PC-3 (cell line): ENCODE measurements around the gene ERRFI1. TPM values are rescaled to one million over a fixed set of nuclear protein-coding genes. Genes with fewer than 3 reads are reported as not detected.
A peak's percentile ranks its signal among the peaks of the same experiment; 100 is the strongest.

Experiments
- ATAC-seq: fragments of 200-7000 bp; cut with Tn5 transposase; 2 replicates; pipeline ENCODE4 v1.9.1; 2020; ENCODE audit warnings: mild to moderate bottlenecking, moderate library complexity
- BruUV-seq: library from RNA; stranded (reverse); fragments of 400-500 nt; replicated peaks from 2 replicates; lab custom pipeline; 2021; lab: Mats Ljungman, UMichigan
- CTCF ChIA-PET: fragments of 300-600 bp; sonication (Branson Sonifier 250); formaldehyde crosslinking; loops from one replicate; lab custom pipeline; 2022; ENCODE audit warnings: antibody characterized with exemption; lab: Charles Lee
- POLR2A ChIA-PET: fragments of 300-600 bp; sonication (Branson Sonifier 250); formaldehyde crosslinking; loops from one replicate; lab custom pipeline; 2022; ENCODE audit warnings: antibody characterized with exemption; ENCODE audit not compliant: unreplicated experiment; lab: Charles Lee
- DNase-seq: peaks from one replicate; pipeline ENCODE4 v3.0.0-alpha.2; 2015
- H2AFZ ChIP-seq: fragments of 300-600 bp; sonication (generic); 2 replicates; pipeline ENCODE4 v1.6.0; 2016; ENCODE audit warnings: antibody characterized with exemption, low read length
- H3F3A ChIP-seq: fragments of 300-600 bp; sonication (generic); one replicate; pipeline ENCODE4 v1.6.0; 2017; ENCODE audit warnings: antibody characterized with exemption, low read length, control low read depth, mild to moderate bottlenecking; ENCODE audit not compliant: unreplicated experiment
- H3K27ac ChIP-seq: fragments of 300-600 bp; sonication (generic); 2 replicates; pipeline ENCODE4 v1.5.1; 2016; ENCODE audit warnings: mild to moderate bottlenecking, low read length
- H3K27me3 ChIP-seq: fragments of 300-600 bp; sonication (generic); 2 replicates; pipeline ENCODE4 v1.6.1; 2016; ENCODE audit warnings: low read length, mixed read lengths
- H3K36me3 ChIP-seq: fragments of 300-600 bp; sonication (generic); 2 replicates; pipeline ENCODE4 v1.6.1; 2016; ENCODE audit warnings: low read depth, mixed run types, low read length, mixed read lengths
- H3K4me1 ChIP-seq: fragments of 300-600 bp; sonication (generic); 2 replicates; pipeline ENCODE4 v1.5.1; 2016; ENCODE audit warnings: low read length; ENCODE audit not compliant: insufficient read depth
- H3K4me2 ChIP-seq: fragments of 300-600 bp; sonication (generic); 2 replicates; pipeline ENCODE4 v1.6.0; 2016; ENCODE audit warnings: low read length
- H3K4me3 ChIP-seq: fragments of 300-600 bp; sonication (generic); 2 replicates; pipeline ENCODE4 v1.5.1; 2016; ENCODE audit warnings: mild to moderate bottlenecking, low read length, mixed read lengths
- H3K79me2 ChIP-seq: fragments of 300-600 bp; sonication (generic); 2 replicates; pipeline ENCODE4 v1.6.1; 2017; ENCODE audit warnings: low read length, mixed read lengths
- H3K9ac ChIP-seq: fragments of 300-600 bp; sonication (generic); 2 replicates; pipeline ENCODE4 v1.6.0; 2016; ENCODE audit warnings: mild to moderate bottlenecking, low read length
- H3K9me2 ChIP-seq: fragments of 300-600 bp; sonication (generic); replicated peaks from 2 replicates; pipeline ENCODE4 v1.6.1; 2016; ENCODE audit warnings: mixed run types, low read length, mixed read lengths
- H3K9me3 ChIP-seq: fragments of 300-600 bp; sonication (generic); 2 replicates; pipeline ENCODE4 v1.6.1; 2016; ENCODE audit warnings: low read length, mixed read lengths
- H4K20me1 ChIP-seq: fragments of 300-600 bp; sonication (generic); 2 replicates; pipeline ENCODE4 v1.6.1; 2016; ENCODE audit warnings: low read length, mixed read lengths
- EZH2 ChIP-seq: fragments of 300-600 bp; sonication (generic); IDR thresholded peaks from one replicate; pipeline ENCODE4 v1.6.1; 2017; ENCODE audit warnings: antibody characterized with exemption, mild to moderate bottlenecking, low read length; ENCODE audit not compliant: unreplicated experiment
- EZH2phosphoT487 ChIP-seq: fragments of 300-600 bp; sonication (generic); IDR thresholded peaks from 2 replicates; pipeline ENCODE4 v1.6.1; 2018; ENCODE audit warnings: mild to moderate bottlenecking, antibody characterized with exemption, low read length, borderline replicate concordance
- intact Hi-C: fragments of 100-400 bp; cut with micrococcal nuclease; formaldehyde crosslinking; loops from 2 replicates; pipeline ENCODE4 v1.9.0; 2023
- total RNA-seq: library from RNA; depleted of rRNA; stranded (reverse); fragments of >200 nt; gene quantifications from 2 replicates; pipeline ENCODE4 v1.2.3, GENCODE V29; 2014
- TF ChIP-seq, protein P1 (sequence below): fragments of 300-600 bp; sonication (generic); conservative IDR thresholded peaks from 2 replicates; pipeline ENCODE4 v1.5.1; 2017; ENCODE audit warnings: antibody characterized with exemption, low read depth, mild to moderate bottlenecking, low read length

The ERRFI1 gene
- total RNA-seq, 1 experiment from 2014 or later = 218 TPM

- H4K20me1 ChIP-seq = no peaks in the 10 kb centered on the region
- intact Hi-C loops = no loop called here
- no peaks in the 10 kb centered on the region for H3K36me3 ChIP-seq
- no peak overlapping the region for H2AFZ ChIP-seq
- peaks cover 4% of the 10 kb centered on the region for H3F3A ChIP-seq
- ChIA-PET POLR2A (no interaction called here), CTCF (no interaction called here)
- no TSS peak for BruUV-seq
- no peaks in the 10 kb centered on the region for H3K79me2 ChIP-seq
- H3K4me1 ChIP-seq = peaks cover 31% of the 10 kb centered on the region
- TF ChIP-seq, protein P1, sequence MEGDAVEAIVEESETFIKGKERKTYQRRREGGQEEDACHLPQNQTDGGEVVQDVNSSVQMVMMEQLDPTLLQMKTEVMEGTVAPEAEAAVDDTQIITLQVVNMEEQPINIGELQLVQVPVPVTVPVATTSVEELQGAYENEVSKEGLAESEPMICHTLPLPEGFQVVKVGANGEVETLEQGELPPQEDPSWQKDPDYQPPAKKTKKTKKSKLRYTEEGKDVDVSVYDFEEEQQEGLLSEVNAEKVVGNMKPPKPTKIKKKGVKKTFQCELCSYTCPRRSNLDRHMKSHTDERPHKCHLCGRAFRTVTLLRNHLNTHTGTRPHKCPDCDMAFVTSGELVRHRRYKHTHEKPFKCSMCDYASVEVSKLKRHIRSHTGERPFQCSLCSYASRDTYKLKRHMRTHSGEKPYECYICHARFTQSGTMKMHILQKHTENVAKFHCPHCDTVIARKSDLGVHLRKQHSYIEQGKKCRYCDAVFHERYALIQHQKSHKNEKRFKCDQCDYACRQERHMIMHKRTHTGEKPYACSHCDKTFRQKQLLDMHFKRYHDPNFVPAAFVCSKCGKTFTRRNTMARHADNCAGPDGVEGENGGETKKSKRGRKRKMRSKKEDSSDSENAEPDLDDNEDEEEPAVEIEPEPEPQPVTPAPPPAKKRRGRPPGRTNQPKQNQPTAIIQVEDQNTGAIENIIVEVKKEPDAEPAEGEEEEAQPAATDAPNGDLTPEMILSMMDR = no peak
- no peak for TF ChIP-seq EZH2phosphoT487
- no peak for TF ChIP-seq EZH2
- no peak overlapping the region for H3K27ac ChIP-seq
- H3K4me3 ChIP-seq = no peak overlapping the region
- H3K9ac ChIP-seq = no peak overlapping the region
- H3K9me3 ChIP-seq = no peaks in the 10 kb centered on the region
- H3K27me3 ChIP-seq = no peaks in the 10 kb centered on the region
- H3K9me2 ChIP-seq = no peaks in the 10 kb centered on the region
- no peak for ATAC-seq
- DNase-seq = no peak
- no peak overlapping the region for H3K4me2 ChIP-seq
These were observed 39.3 kb upstream of the ERRFI1 start for GRCh38 chr1:8065369-8065768.

GRCh38 chr1:8063298-8064036 is 37.4 kb upstream of the ERRFI1 start:
- peaks cover 36% of the 10 kb centered on the region for H3K4me1 ChIP-seq
- no peaks in the 10 kb centered on the region for H3K9me2 ChIP-seq
- BruUV-seq = no TSS peak
- ChIA-PET CTCF (no interaction called here), POLR2A (interaction anchor here (0.6 to 0.8 kb wide), 2 partner anchors 35 to 91 kb away, joined by 3 to 5 read pairs; no protein-coding TSS in a partner anchor)
- no peak overlapping the region for H3K4me2 ChIP-seq
- intact Hi-C loops = no loop called here
- peaks cover 4% of the 10 kb centered on the region for H3F3A ChIP-seq
- no peak overlapping the region for H3K9ac ChIP-seq
- no peaks in the 10 kb centered on the region for H3K79me2 ChIP-seq
- H3K36me3 ChIP-seq = no peaks in the 10 kb centered on the region
- no peaks in the 10 kb centered on the region for H3K27me3 ChIP-seq
- no peak overlapping the region for H2AFZ ChIP-seq
- no peaks in the 10 kb centered on the region for H4K20me1 ChIP-seq
- no peaks in the 10 kb centered on the region for H3K9me3 ChIP-seq
- TF ChIP-seq EZH2phosphoT487 (no peak), EZH2 (no peak)
- TF ChIP-seq, protein P1 = no peak
- ATAC-seq (no peak), DNase-seq (no peak)
- peak overlapping the region; percentile 99 for H3K27ac ChIP-seq
- no peak overlapping the region for H3K4me3 ChIP-seq

GRCh38 chr1:8062861-8063260 is 36.8 kb upstream of the ERRFI1 start:
- Histone ChIP-seq H3K9me2 (no peaks in the 10 kb centered on the region), H3K27me3 (no peaks in the 10 kb centered on the region), H3K9ac (peak overlapping the region; percentile 94), H3K9me3 (no peaks in the 10 kb centered on the region), H3K36me3 (no peaks in the 10 kb centered on the region), H3K4me1 (peaks cover 36% of the 10 kb centered on the region), H3F3A (peaks cover 4% of the 10 kb centered on the region), H4K20me1 (no peaks in the 10 kb centered on the region), H2AFZ (no peak overlapping the region), H3K4me2 (no peak overlapping the region), H3K27ac (peak overlapping the region; percentile 99), H3K79me2 (no peaks in the 10 kb centered on the region), H3K4me3 (no peak overlapping the region)
- ChIA-PET POLR2A (no interaction called here), CTCF (no interaction called here)
- no peak for ATAC-seq
- DNase-seq = no peak
- BruUV-seq = no TSS peak
- TF ChIP-seq, protein P1 = no peak
- TF ChIP-seq EZH2 (no peak), EZH2phosphoT487 (no peak)
- intact Hi-C loops = no loop called here
